Measurements from ENCODE around the gene PADI6.

The PADI6 gene

DNA sequence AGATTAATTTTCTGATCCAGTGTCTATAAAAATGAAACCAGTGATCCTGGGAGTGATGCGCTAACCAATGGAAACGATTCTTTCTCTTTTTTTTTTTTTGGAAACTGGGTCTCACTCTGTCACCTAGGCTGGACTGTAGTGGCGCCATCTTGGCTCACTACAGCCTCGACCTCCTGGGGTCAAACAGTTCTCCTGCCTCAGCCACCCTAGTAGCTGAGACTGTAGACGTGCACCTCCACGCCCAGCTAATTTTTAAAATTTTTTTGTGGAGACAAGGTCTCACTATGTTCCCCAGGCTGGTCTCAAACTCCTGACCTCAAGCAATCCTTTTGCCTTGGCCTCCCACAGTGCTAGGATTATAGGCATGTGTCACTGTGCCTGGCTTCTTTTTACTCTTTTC lies 70.8 kb downstream of the PADI6 start:
- Histone ChIP-seq H3K4me1 (ENCODE audit: insufficient read depth, low read length) (peaks cover 26% of the 10 kb centered on the region), H3K36me3 (ENCODE audit: insufficient read depth, low read length) (peaks cover 6% of the 10 kb centered on the region; the same call in 1 of the 2 replicates), H3K4me2 (ENCODE audit: insufficient read depth, low read length) (no peak overlapping the region), H3K79me2 (ENCODE audit: insufficient read depth, low read length) (peaks cover 24% of the 10 kb centered on the region), H4K20me1 (ENCODE audit: insufficient read depth, low read length) (no peaks in the 10 kb centered on the region), H2AFZ (ENCODE audit: low read depth, low read length) (no peak overlapping the region), H3K27ac (ENCODE audit: low read length) (no peak overlapping the region), H3K4me3 (ENCODE audit: low read depth in 1 of 2, low read length in 2 of 2) (no peak overlapping the region), H3K9ac (ENCODE audit: low read depth, low read length) (no peak overlapping the region), H3K9me3 (ENCODE audit: insufficient read depth, low read length, severe bottlenecking) (no peaks in the 10 kb centered on the region), H3K27me3 (ENCODE audit: insufficient read depth, low read length, poor library complexity) (no peaks in the 10 kb centered on the region)
- no peak for DNase-seq
- TF ChIP-seq, protein P1, sequence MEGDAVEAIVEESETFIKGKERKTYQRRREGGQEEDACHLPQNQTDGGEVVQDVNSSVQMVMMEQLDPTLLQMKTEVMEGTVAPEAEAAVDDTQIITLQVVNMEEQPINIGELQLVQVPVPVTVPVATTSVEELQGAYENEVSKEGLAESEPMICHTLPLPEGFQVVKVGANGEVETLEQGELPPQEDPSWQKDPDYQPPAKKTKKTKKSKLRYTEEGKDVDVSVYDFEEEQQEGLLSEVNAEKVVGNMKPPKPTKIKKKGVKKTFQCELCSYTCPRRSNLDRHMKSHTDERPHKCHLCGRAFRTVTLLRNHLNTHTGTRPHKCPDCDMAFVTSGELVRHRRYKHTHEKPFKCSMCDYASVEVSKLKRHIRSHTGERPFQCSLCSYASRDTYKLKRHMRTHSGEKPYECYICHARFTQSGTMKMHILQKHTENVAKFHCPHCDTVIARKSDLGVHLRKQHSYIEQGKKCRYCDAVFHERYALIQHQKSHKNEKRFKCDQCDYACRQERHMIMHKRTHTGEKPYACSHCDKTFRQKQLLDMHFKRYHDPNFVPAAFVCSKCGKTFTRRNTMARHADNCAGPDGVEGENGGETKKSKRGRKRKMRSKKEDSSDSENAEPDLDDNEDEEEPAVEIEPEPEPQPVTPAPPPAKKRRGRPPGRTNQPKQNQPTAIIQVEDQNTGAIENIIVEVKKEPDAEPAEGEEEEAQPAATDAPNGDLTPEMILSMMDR (IDR thresholded peaks at IDR 0.05; ENCODE audit: borderline replicate concordance, extremely low read depth, low read length, poor library complexity, severe bottlenecking) = no peak
- TF ChIP-seq EZH2 (IDR thresholded peaks at IDR 0.05; ENCODE audit: borderline replicate concordance, low read depth, low read length, severe bottlenecking) = no peak
- no peak for ATAC-seq (ENCODE audit: insufficient read depth, low read depth)

DNA sequence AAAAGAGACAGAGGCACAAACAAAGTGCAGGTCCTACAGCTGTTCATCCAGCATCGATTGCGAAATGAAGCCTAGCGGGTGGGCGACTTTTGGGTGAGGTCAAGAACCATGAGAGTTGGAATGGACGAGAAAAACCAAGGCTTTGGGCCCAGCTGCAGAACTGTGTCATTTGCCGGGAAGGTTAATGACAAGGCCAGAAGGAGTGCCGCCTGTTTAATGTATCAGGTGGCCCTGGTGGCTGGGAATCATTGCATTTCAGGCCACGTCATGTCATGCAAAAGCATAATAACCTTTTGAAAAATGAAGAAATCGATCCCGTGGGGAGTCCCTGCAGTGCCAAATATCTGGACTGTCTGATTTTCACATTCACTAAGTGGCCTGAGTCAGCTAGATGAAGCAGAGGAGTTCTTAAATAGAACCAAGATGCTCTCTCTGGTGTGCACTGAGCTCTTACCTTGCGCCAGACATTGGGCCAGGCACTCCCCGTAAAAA lies 75.6 kb downstream of the PADI6 start:
- TF ChIP-seq, protein P1 (IDR thresholded peaks at IDR 0.05; ENCODE audit: borderline replicate concordance, extremely low read depth, low read length, poor library complexity, severe bottlenecking) = no peak
- no peak for TF ChIP-seq EZH2 (IDR thresholded peaks at IDR 0.05; ENCODE audit: borderline replicate concordance, low read depth, low read length, severe bottlenecking)
- 0 out of 2 replicates have a peak, but pooled peaks cover 2% of the 10 kb centered on the region for H4K20me1 ChIP-seq (ENCODE audit: insufficient read depth, low read length)
- no peaks in the 10 kb centered on the region for H3K27me3 ChIP-seq (ENCODE audit: insufficient read depth, low read length, poor library complexity)
- H3K9me3 ChIP-seq (ENCODE audit: insufficient read depth, low read length, severe bottlenecking) = no peaks in the 10 kb centered on the region
- H3K4me2 ChIP-seq (ENCODE audit: insufficient read depth, low read length) = no peak overlapping the region
- no peak overlapping the region for H3K9ac ChIP-seq (ENCODE audit: low read depth, low read length)
- no peak overlapping the region for H2AFZ ChIP-seq (ENCODE audit: low read depth, low read length)
- H3K36me3 ChIP-seq (ENCODE audit: insufficient read depth, low read length) = no peaks in the 10 kb centered on the region
- ATAC-seq (ENCODE audit: insufficient read depth, low read depth) (no peak), DNase-seq (no peak)
- H3K4me1 ChIP-seq (ENCODE audit: insufficient read depth, low read length) = no peaks in the 10 kb centered on the region
- H3K4me3 ChIP-seq (ENCODE audit: low read depth in 1 of 2, low read length in 2 of 2) = no peak overlapping the region
- no peak overlapping the region for H3K27ac ChIP-seq (ENCODE audit: low read length)
- no peaks in the 10 kb centered on the region for H3K79me2 ChIP-seq (ENCODE audit: insufficient read depth, low read length)
